Smooth muscle cell (in vitro differentiated cells): ENCODE measurements around the gene CASZ1. TPM values are rescaled to one million over a fixed set of nuclear protein-coding genes. Genes with fewer than 3 reads are reported as not detected.

Source experiments
- DNase-seq: peaks from one replicate; lab custom pipeline; 2025; ENCODE audit not compliant: unreplicated experiment; lab: John Stamatoyannopoulos, UW
- H2AFZ ChIP-seq: fragments of 200-600 bp; sonication (generic); 2 replicates; pipeline ENCODE4 v1.6.0; 2016; ENCODE audit warnings: antibody characterized with exemption, low read depth, mild to moderate bottlenecking
- H3F3A ChIP-seq: fragments of 200-600 bp; sonication (generic); 2 replicates; pipeline ENCODE4 v1.6.0; 2017; ENCODE audit warnings: antibody characterized with exemption, low read depth
- H3K27ac ChIP-seq: fragments of 200-600 bp; sonication (generic); 2 replicates; pipeline ENCODE4 v1.5.1; 2016; ENCODE audit warnings: low read depth, mild to moderate bottlenecking
- H3K27me3 ChIP-seq: fragments of 200-600 bp; sonication (generic); 2 replicates; pipeline ENCODE4 v1.6.1; 2016; ENCODE audit warnings: low read depth, mild to moderate bottlenecking
- H3K36me3 ChIP-seq: fragments of 200-600 bp; sonication (generic); 2 replicates; pipeline ENCODE4 v1.5.1; 2016; ENCODE audit warnings: low read depth
- H3K4me1 ChIP-seq: fragments of 200-600 bp; sonication (generic); 2 replicates; pipeline ENCODE4 v1.5.1; 2016; ENCODE audit warnings: low read depth
- H3K4me2 ChIP-seq: fragments of 200-600 bp; sonication (generic); 2 replicates; pipeline ENCODE4 v1.6.0; 2016; ENCODE audit warnings: mild to moderate bottlenecking
- H3K4me3 ChIP-seq: fragments of 200-600 bp; sonication (generic); 2 replicates; pipeline ENCODE4 v1.5.1; 2016; ENCODE audit warnings: mild to moderate bottlenecking
- H3K79me2 ChIP-seq: fragments of 200-600 bp; sonication (generic); 2 replicates; pipeline ENCODE4 v1.6.0; 2016; ENCODE audit warnings: low read depth, mild to moderate bottlenecking
- H3K9ac ChIP-seq: fragments of 200-600 bp; sonication (generic); 2 replicates; pipeline ENCODE4 v1.6.0; 2016; ENCODE audit warnings: low read depth
- H3K9me3 ChIP-seq: fragments of 200-600 bp; sonication (generic); replicated peaks from 2 replicates; pipeline ENCODE4 v1.5.1; 2016; ENCODE audit warnings: low read depth
- H4K20me1 ChIP-seq: fragments of 200-600 bp; sonication (generic); 2 replicates; pipeline ENCODE4 v1.6.0; 2016; ENCODE audit warnings: low read depth
- CTCF ChIP-seq: fragments of 200-600 bp; sonication (generic); IDR thresholded peaks from 2 replicates; pipeline ENCODE4 v1.5.1; 2017; ENCODE audit warnings: borderline replicate concordance, mild to moderate bottlenecking, antibody characterized with exemption; ENCODE audit not compliant: insufficient read depth, poor library complexity, severe bottlenecking
- WGBS: methylation state at CpG from one replicate; pipeline ENCODE4 v1.1.7; 2016; ENCODE audit warnings: low lambda C conversion rate; 5-methylcytosine and 5-hydroxymethylcytosine counted together
- polyA plus RNA-seq: library from polyadenylated mRNA; unstranded; fragments of >200 nt; fragmentation: Nextera tagmentation; extraction: Ambion mirVana; gene quantifications from 2 replicates; pipeline ENCODE4 v1.2.1, GENCODE V29; 2016
- total RNA-seq: library from RNA; depleted of rRNA; stranded (reverse); fragments of >200 nt; gene quantifications from 2 replicates; pipeline ENCODE4 v1.2.3, GENCODE V29; 2014

The CASZ1 gene
- total and polyA plus RNA-seq, 2 experiments from 2014 or later: 0.70 to 1.9 TPM

GRCh38 chr1:10720635-10721034, 75.8 kb downstream of the CASZ1 start:
- H3K4me3 ChIP-seq: no peak overlapping the region
- peaks cover 24% of the 10 kb centered on the region for H3K4me1 ChIP-seq
- H3K79me2 ChIP-seq: no peaks in the 10 kb centered on the region
- no peak overlapping the region for H3K27ac ChIP-seq
- no peaks in the 10 kb centered on the region for H3K27me3 ChIP-seq
- no peak overlapping the region for H2AFZ ChIP-seq
- no peak overlapping the region for H3K9ac ChIP-seq
- no peak for DNase-seq
- no peak overlapping the region for H3K4me2 ChIP-seq
- H3F3A ChIP-seq: no peaks in the 10 kb centered on the region
- H3K36me3 ChIP-seq: no peaks in the 10 kb centered on the region
- WGBS: 86% methylated on average over 12 of the region's 12 CpGs
- TF ChIP-seq CTCF: no peak
- H4K20me1 ChIP-seq: no peaks in the 10 kb centered on the region
- H3K9me3 ChIP-seq: no peaks in the 10 kb centered on the region

GRCh38 chr1:10718083-10718415, 78.4 kb downstream of the CASZ1 start:
- Histone ChIP-seq H3K79me2 (no peaks in the 10 kb centered on the region), H2AFZ (no peak overlapping the region), H3K4me1 (peaks cover 33% of the 10 kb centered on the region), H3K36me3 (no peaks in the 10 kb centered on the region), H3K4me2 (no peak overlapping the region), H3K9ac (no peak overlapping the region), H3K27me3 (no peaks in the 10 kb centered on the region), H3K9me3 (no peaks in the 10 kb centered on the region), H3F3A (no peaks in the 10 kb centered on the region), H3K4me3 (no peak overlapping the region), H4K20me1 (no peaks in the 10 kb centered on the region), H3K27ac (no peak overlapping the region)
- no peak for DNase-seq
- TF ChIP-seq CTCF: no peak
- WGBS: 93% methylated on average over 9 of the region's 9 CpGs

- Histone ChIP-seq H4K20me1 (no peaks in the 10 kb centered on the region), H3K4me1 (peaks cover 33% of the 10 kb centered on the region), H3K9me3 (no peaks in the 10 kb centered on the region), H3F3A (no peaks in the 10 kb centered on the region), H3K36me3 (no peaks in the 10 kb centered on the region), H3K27me3 (no peaks in the 10 kb centered on the region), H3K9ac (no peak overlapping the region), H3K4me3 (no peak overlapping the region), H3K4me2 (no peak overlapping the region), H3K27ac (no peak overlapping the region), H3K79me2 (no peaks in the 10 kb centered on the region), H2AFZ (no peak overlapping the region)
- DNase-seq: no peak
- 90% methylated on average over 22 of the region's 22 CpGs for WGBS
- TF ChIP-seq CTCF: no peak
These were observed 79.0 kb downstream of the CASZ1 start for GRCh38 chr1:10717296-10718082.

- no peaks in the 10 kb centered on the region for H3K36me3 ChIP-seq
- no peaks in the 10 kb centered on the region for H3K27me3 ChIP-seq
- no peak for TF ChIP-seq CTCF
- no peaks in the 10 kb centered on the region for H4K20me1 ChIP-seq
- H3K9me3 ChIP-seq: no peaks in the 10 kb centered on the region
- no peaks in the 10 kb centered on the region for H3F3A ChIP-seq
- H3K4me2 ChIP-seq: no peak overlapping the region
- H3K9ac ChIP-seq: no peak overlapping the region
- no peak overlapping the region for H3K27ac ChIP-seq
- H2AFZ ChIP-seq: no peak overlapping the region
- no peak overlapping the region for H3K4me3 ChIP-seq
- peaks cover 32% of the 10 kb centered on the region for H3K4me1 ChIP-seq
- H3K79me2 ChIP-seq: no peaks in the 10 kb centered on the region
- no peak for DNase-seq
- 75% methylated on average over 10 of the region's 10 CpGs for WGBS
These were observed 79.6 kb downstream of the CASZ1 start for GRCh38 chr1:10716840-10717239.
